ENCODE data around the gene GNAS.

- TF ChIP-seq POLR2A (IDR thresholded peaks at IDR 0.05; ENCODE audit: low read depth, low read length) (no peak), SPI1 (IDR thresholded peaks at IDR 0.05; ENCODE audit: low read depth, low read length) (no peak), POLR2AphosphoS5 (IDR thresholded peaks at IDR 0.05; ENCODE audit: low read depth, low read length) (no peak), POU2F2 (IDR thresholded peaks at IDR 0.05; ENCODE audit: low read depth, low read length) (no peak)
Observed at GRCh38 chr20:58842276-58842675, 10.2 kb upstream of the GNAS start.

All from GM12891 (cell line).